Measurements from ENCODE around the gene SCNN1G.
"Not testable (repeated sequence)": the region's sequence is repeated elsewhere in the genome, so short reads cannot be mapped to it uniquely, and the experiment has no call there.

DNA sequence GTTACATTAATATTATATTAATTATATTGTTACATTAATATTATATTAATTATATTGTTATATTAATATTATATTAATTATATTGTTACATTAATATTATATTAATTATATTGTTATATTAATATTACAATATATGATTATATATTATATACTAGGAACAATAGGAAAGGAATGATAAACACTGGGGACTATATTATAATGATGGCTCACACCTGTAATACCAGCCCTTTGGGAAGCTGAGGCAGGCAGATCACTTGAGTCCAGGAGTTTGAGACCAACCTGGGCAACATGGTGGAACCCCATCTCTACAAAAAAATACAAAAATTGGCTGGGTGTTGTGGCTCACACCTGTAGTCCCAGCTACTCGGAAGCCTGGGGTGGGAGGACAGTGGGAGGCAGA is 71.1 kb downstream of the SCNN1G start:
- TF ChIP-seq, protein P1, sequence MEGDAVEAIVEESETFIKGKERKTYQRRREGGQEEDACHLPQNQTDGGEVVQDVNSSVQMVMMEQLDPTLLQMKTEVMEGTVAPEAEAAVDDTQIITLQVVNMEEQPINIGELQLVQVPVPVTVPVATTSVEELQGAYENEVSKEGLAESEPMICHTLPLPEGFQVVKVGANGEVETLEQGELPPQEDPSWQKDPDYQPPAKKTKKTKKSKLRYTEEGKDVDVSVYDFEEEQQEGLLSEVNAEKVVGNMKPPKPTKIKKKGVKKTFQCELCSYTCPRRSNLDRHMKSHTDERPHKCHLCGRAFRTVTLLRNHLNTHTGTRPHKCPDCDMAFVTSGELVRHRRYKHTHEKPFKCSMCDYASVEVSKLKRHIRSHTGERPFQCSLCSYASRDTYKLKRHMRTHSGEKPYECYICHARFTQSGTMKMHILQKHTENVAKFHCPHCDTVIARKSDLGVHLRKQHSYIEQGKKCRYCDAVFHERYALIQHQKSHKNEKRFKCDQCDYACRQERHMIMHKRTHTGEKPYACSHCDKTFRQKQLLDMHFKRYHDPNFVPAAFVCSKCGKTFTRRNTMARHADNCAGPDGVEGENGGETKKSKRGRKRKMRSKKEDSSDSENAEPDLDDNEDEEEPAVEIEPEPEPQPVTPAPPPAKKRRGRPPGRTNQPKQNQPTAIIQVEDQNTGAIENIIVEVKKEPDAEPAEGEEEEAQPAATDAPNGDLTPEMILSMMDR (conservative IDR thresholded peaks at IDR 0.05; ENCODE audit: low read depth, low read length) = not testable (repeated sequence)
- not testable (repeated sequence) for TF ChIP-seq EZH2phosphoT487 (IDR thresholded peaks at IDR 0.05; ENCODE audit: borderline replicate concordance, low read length)
